Putamen (tissue), 1 donor: Measurements from ENCODE around the gene PCBP4.

Experiments
- DNase-seq: peaks from one replicate; pipeline ENCODE4 v3.0.0-alpha.2; 2016; ENCODE audit warnings: low spot score

Gene PCBP4

DNA sequence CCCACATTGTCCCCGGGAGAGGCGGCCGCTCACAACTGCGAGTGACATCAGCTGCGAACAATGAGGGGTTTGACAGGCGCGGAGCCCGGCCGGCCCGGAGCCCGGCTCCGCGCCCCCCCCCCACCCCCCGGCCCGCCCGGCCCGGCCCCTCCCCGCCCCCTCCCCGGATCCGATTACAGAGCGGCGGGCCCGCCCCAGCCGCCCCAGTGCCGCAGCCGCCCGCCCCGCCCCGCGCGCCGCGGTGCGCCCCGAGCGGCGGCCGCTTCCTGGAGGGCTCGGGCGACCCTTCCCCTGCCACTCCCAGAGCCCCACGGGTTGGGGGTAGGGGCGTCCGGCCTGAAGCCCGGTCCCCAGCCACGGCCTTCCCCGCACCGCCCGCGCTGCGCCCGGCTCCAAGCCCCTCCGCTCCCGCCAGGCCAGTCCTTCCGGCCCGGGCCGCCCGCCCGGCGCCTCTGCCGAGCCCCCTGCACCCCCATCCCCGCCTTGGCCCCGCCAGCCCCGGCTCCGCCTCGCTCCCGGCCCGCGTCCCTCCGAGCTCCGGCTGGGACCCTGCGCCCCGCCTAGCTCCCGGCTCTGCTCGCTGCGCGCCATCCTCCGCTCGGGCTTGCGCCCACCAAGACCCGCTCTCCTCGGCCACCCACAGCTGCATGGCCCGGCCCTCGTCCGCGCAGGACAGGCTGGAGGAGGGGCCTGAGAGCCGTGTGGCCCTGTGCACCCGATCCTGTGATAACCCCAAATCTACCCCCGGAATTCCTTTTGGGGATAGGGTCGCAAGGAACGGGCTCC, at the start of gene PCBP4:
Gene PCBP4 (minus strand): TSS at position 71 of the 786 bp plus-strand sequence. CDS start 6,214 bp downstream, outside the sequence.
- DNase-seq, result peak; percentile 83

DNA sequence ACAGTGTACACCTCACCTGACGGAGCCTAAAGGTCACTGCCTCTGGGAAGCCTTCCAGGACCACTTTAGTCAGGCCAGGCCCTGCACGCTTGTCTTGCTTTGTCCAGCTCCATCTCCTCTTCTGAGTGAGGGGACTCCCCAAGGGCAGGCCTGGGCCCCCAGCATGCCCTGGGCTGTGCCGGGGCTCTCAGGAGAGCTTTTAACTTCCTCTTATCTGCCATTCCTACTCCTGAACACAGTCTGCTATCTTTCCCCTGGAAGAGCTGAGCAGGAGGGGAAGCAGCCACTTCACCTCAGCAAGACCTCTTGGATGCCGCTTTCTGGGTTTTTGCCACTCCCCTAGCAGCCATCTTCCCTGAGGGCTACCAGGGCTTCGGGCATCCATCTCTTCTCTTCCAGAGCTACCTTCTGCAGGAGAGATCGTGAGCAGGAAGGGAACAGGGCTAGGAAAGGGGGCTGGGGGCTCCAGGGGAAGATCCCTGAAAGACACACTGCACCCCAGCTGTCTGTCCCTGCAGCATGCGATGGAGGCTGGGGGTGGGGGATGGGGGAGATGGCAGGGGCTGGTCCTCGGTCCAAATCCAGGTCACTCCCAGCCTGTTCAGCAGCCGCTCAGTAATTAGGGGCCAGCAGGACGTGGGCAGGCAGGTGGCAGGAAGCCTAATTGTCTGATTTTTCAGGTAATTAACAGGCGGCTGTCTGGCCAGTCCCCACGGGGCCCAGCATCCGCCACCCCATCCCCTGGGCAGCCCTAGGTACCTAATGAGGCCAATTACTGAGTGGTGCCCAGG, 48.4 kb upstream of the PCBP4 start:
- no peak for DNase-seq

DNA sequence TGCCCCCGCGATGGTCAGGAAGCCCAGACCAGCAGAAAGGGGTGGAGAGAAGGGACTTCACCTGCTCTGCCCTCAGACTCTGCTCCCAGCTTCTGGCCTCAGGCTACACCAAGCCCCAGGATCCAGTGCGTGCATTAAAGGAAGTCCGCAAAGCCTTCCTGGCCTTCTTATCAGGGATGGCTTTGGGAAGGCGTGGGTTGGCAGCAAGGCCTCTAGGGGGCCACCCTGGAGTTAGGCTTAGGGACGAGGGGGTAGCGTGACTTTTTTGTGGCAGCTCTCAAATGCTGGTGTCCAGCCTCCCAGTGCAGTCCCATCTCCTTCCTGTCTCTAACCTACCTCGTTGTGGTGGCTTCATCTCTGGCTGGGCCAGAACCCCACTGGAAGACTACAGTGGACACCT, 47.4 kb upstream of the PCBP4 start:
- DNase-seq, result no peak

DNA sequence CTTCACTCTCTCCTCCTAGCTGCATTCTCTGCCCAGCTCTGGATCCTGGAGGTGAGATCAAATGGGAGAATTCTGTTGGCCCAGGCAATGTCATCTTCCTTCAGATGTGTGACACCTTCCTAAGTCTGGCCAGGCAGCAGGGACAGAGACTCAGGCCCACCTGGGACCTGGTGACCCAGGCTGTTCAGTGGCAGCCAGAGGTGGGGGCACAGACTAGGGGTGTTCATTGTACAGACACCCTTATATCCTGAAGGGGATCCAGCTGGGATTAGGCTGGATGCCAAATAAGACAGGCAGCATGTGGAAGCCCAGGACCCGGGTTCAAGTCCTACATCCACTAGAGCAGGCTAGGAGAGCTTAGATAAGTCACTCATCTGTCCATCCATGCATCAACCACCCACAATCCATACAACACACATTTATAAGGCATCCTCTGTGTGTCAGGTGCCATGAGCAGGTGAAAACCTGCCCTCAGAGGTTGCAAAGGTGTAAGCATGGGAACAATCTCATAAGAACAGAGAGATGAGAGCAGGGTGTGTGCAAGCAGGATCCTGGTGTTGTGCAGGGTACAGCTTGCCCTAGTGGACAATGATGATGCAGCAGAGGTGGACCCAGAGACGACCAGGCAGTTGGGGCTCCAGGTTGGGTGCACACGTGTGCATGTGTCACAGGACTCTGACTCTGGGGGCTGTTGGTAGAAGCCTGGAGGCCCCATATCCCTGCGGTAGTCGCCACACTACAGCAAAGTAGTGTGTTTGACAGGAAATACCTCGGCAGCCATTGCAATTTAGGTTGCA, 46.7 kb upstream of the PCBP4 start:
- DNase-seq, result no peak

DNA sequence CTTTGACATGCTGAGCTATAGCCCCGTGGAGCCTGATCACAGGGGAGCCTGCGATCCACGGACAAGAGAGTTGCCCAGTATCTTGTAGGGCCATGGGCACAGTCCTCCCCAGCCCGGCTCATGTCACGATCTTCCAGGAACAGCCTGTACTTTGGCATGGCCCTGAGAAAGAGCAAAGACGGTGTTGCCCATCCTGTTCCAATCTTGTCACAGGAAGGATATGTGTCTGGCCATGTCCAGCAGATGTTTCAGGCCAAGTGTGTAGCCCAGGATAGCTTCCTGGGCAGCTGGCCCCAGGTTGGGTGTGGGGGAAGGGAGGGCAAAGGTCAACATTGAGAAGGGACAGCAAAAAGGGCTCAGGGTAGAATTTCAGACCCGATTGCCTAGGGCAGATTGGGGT, 45.4 kb upstream of the PCBP4 start:
- no peak for DNase-seq

DNA sequence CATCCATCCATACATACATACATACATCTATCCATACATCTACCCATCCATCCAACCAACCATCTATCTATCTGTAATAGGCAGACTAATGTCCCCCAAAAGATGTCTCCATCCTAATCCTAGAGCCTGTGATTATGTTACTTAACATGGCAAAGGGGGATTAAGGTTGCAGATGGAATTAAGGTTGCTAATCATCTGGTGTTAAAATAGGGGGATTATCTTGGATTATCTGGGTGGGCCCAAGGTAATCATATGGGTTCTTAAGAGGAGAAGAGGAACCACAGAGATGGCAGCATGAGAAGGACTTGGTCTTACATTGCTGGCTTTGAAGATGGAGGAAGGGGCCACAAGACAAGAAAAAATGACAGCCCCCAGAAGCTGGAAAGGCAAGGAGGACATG, 43.2 kb upstream of the PCBP4 start:
- no peak for DNase-seq

DNA sequence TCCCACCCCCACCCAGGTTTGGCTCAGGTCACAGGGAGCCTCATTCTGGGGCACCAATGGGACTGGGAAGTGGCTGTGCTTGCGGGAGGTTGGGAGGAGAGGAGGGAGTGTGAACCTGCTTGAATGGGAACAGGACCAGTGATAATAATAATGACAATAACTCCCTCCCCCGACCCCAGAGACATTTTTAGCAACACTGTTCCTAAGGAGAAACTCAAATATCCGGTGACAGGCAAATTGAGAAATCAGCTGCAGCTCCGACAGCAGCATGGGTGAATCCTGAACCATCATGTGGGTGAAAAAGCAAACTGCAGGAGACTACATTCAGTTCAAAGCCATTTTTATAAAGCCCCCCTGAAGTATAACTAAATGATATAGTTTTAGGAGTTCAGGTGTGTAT, 40.0 kb upstream of the PCBP4 start:
- peak; percentile 78 for DNase-seq

DNA sequence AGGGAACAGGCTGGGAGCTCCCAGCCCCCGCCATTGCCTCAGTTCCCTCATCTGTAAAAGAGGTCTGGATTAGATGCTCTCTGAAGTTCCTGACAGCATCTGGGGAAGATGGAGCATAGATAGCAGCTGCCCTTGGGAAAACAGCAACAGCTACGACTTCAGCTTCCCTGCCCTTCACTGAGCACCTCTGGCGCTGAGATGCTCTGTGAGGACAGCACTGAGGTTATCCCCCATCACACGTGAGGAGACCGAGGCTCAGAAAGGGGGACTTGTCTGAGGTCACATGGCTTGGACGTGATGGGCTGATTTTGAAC, 39.5 kb upstream of the PCBP4 start:
- DNase-seq, result no peak

DNA sequence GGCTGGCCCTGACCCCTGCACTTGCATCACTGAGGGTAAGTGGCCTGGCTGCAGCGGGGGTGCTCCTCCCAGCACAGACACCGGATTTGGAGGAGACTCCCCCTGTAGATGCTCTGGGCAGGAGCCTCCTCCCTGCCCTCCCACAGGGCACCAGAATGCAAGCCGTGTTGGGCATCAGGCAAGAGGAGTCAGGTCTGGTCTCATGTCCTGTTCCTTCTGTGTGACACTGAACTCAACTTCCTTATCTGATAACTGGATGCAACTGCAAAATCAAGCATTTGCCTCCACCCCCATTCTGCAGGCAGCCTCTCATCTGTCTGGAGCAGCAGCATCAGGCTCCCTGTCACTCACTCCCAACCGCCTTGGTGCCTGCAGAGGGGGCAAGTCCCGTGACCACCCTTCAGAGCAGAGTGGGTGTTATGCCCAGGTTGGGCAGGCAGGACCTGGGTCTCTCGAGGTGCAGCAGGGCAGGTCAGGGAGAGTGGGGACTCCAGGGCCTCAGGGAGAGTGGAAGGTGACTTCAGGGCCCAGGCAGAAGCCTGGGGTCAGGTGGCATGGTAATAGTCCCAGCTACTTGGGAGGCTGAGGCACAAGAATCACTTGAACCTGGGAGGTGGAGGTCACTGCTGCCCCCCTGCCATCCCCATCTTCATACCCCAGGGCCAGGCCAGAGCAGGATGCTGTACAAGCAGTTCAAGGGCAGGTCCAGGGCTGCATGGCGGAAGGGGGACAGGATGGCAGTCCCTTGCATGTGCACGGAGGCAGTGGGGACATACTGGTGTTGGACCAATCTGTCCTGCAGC, 39.0 kb upstream of the PCBP4 start:
- DNase-seq, result peak; percentile 57

DNA sequence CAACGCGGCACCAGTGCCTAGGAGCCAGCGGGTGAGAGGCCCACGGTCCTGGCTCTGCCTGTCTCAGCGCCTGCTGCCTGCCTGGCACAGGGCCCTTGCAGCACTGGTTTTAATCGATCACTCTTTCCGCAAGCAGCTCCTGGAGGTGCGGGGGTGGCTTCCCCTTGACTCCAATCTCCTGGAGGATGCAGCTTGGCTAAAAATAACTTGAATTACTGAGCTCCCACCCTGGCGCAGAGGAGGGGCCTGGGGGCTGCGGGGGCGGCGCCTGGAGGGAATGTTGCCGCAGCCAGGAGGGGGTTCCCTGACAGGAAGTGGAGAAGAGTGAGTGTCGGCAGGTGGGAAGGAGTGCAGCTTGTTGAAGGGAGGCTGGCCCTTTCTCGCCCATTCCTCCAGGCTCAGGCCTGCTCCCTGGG, 38.3 kb upstream of the PCBP4 start:
- DNase-seq, result peak; percentile 84

DNA sequence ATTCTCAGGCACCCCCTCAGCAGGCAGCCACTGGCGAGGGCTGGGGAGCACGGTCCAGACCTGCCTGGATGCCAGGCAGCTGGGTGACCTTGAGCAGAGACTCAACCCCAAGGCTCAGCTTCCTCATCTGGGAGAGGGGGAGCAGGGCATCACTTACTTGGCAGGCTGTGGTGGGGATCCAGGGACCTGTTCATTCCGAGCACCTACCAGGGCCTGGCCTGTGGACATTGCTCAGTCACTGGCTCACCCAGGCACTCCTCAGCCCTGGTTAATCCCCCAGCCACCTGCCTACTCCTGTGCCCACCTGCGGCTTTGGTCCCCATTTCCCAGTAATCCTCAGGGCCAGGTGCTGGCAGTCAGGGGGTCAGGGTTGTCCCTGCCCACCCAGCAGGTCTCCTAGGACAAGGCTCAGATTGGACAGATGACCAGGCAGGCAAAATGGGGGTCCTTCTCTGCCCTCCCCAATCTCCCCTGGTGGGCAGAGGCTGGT, 37.7 kb upstream of the PCBP4 start:
- no peak for DNase-seq

DNA sequence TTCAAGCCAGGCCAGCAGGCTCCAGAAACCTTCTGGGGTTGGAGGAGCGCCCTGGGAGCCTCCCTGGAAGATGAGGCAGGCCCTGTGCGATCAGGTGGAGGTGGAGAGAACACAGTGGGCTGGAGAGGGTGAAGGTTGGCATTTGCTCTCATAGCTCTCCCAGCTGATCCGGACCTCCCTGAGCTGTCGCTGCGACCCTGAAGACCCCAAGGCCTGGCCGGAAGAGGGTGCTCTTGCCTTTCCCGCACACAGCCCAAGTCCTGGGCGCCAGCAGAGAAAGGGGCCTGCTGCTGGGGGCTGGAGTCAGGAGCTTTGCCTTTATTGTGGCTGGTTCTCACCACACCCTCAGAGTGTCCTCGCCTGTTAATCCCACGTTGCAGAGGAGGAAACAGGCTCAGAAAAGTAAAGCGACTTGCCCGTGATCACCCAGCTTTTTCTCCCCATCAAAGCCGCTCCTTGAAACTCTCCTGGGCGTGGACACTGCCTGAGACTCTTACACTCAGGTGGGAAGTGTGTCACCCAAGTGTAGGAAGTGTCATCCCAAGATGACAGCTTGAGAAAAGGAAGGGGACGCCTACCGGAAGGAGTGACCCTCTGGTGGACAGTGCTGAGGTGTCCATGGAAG, 37.0 kb upstream of the PCBP4 start:
- DNase-seq, result peak; percentile 82

DNA sequence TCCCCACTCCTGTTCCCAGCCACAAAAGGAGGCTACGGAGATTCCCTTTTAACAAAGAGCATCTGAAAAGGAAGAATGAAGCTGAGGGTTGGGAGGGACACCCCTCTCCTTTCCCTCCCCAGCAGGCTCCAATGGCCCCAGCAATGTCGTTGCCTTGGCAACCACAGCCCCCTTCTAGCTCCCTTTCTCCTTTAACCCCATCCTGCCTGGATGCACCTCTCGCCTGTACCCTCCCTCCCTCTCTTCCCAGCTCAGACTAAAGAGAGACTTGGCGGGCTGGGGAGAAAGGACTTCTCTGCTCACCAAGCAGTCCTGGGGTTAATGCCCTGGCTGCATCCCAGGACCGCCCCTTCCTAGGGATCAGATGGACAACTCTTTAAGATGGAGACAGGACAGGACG, 35.5 kb upstream of the PCBP4 start:
- DNase-seq, result no peak

DNA sequence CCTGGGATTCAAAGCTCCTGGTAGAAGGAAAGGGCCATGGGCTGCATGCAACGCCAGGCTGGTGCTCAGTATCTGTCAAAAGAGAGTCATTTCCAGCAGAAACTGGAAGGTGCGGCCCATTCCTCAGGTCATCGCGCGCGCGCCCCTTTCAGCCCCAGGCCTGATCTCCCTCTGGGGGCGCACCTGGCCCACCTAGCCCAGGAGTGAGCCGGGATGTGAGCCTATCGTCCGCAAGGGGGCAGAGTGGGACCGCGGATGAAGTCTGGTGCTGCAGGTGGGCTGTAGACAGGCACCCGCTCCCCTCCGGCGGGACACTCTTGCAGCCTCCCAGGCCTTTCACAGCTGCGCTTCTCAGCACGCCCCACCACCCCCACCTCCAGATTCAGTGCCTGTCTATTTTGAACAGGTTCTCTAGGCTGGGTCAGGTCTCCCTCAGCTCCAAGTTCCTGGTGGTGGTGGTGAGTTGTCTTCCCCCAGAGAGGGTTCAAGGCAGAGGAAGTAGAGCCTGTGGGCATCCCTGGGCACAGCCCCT, 34.3 kb upstream of the PCBP4 start:
- DNase-seq, result peak; percentile 68

DNA sequence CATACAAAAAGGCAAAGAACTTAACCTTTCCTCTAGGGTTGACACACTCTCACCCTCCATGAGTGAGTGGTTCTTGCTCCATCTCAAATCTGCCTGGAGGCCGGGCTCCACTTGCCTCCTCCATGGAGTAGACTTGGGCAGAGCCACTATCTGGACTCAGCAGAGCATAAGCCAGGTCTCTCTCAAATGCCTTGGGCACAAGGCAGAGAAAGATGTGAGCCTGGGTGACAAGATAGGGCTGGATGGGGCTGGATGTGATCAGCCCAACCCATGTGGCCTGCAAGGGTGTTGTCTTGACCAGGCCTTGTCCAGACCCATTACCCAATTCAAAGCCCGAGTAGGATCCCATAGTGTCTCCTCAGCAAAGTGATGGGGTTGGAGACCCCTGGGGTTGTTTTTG, 32.6 kb upstream of the PCBP4 start:
- no peak for DNase-seq

DNA sequence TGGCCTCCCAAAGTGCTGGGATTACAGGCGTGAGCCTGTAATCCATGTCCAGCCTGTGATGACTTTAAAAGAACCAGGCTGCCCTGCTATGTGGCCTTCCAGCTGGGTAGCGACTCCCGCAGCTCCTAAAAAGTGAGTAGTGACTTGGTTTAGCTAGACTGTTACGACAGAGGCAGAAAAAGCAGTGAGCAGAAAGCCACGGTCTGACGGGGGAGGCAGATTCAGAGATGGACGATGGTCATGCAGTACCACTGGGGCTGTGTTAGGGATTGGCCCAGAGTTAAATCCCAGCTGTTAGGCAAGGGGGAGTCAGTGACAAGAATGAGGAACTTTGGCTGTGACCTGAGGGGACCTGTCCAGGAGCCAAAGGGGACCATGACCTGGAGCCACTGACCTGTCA, 31.5 kb upstream of the PCBP4 start:
- no peak for DNase-seq

DNA sequence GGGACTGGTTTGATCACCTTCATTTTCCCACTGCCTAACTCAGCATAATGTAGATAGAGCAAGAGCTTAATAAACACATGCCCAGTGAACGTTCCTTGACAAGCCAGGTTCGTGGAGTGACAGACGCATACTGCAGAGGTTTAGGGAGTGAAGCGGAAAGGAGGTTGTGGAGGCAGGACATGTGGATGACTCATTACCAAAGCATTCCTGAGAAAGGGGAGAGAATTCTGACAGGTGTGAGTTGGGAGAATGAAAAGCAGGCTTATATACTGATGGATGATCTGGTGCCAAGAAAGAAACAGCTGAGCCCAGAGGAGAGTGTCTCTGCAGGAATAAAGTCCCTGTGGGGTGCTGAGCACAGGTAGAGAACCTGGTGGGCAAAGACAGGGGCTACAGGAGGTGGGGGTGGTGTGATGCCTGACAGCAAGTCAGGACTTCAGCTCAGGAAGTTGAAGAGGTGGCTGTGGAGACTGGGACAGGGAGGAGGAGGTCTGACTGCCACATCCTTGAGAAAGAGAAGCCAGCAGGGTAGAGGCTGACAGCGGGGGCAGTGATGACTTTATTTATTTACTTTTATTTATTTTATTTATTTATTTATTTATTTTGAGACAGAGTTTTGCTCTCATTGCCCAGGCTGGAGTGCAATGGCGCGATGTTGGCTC, 30.8 kb upstream of the PCBP4 start:
- DNase-seq, result peak; percentile 79

DNA sequence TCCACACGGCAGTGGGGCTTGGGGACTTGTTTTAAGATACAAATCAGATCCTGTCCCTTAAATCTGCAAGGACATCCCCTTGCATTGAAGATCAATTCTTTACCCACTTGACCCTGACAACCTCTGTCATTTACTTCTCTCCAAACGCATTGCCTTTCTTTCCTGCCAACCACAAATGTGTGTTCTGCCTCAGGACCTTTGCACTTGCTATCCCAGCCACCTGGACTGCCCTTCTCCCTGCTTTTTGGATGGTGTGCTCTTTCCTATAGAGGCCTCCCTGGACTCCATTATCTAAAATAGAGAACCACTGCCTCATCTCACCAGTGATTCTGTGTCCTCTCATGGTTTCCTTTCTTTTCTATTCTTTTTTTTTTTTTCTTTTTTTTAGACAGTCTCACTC, 29.9 kb upstream of the PCBP4 start:
- no peak for DNase-seq

DNA sequence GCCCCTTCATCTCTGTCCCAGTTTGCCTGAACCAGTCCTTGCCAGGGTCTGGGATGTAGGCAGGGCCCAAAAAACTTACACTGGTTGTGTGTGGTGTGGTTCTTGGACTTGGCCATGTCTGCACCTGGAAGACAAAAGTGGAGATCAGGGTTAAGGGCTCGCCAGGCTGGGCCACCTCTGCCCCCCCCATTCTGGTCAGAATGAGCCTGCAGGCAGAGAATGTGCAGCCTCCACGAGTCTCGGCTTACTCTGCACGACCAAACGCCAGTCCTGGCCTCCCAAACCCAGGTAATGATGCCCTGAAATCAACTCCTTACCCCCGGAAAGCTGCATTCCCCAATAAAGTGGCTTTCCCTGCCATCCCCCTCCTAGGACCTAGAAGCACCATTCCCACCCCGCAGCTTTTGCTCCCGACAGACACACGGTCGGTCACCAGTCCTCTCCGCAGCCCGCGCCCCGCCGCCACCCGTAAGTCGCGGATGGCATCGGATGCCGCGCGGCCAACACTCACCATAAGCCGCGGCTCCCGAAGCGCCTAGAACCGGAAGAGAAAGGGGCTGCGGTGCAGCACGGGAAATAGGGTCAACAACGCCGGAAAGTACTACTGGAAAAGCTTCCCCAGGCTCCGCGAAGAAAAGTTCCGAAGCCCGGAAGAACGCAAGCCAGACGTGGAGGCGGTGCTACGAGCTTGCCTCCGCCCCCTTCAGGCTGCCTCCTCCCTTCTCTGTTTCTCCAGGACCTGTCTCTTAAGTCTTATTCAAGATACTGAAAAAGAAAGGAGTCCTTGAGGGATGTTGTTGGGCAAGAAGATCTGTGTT, 28.3 kb upstream of the PCBP4 start, which contains the start of gene RPL29:
Gene RPL29 (minus strand): TSS at position 550 of the 818 bp plus-strand sequence. CDS start 434 bp downstream, at position 116.
- peak; percentile 94 for DNase-seq
